IMR-90 (cell line): ENCODE results near the gene PHF21B. TPM values are rescaled to one million over a fixed set of nuclear protein-coding genes. Genes with fewer than 3 reads are reported as not detected.
"Not testable (repeated sequence)": the region's sequence is repeated elsewhere in the genome, so short reads cannot be mapped to it uniquely, and the experiment has no call there.

ENCODE experiments used
- ATAC-seq: fragments of 200-7000 bp; cut with Tn5 transposase; 2 replicates; pipeline ENCODE4 v1.9.1; 2020; ENCODE audit warnings: low read depth, mild to moderate bottlenecking, moderate library complexity
- BruUV-seq: library from RNA; stranded (reverse); fragments of 400-500 nt; replicated peaks from 2 replicates; lab custom pipeline; 2021; lab: Mats Ljungman, UMichigan
- CTCF ChIA-PET: fragments of 300-600 bp; formaldehyde crosslinking; extraction: SDS; loops from one replicate; lab custom pipeline; 2021; ENCODE audit warnings: antibody characterized with exemption; lab: Yijun Ruan, JAX
- POLR2A ChIA-PET: fragments of 300-600 bp; sonication (Branson Sonifier 250); formaldehyde crosslinking; loops from one replicate; lab custom pipeline; 2022; ENCODE audit warnings: antibody characterized with exemption; ENCODE audit not compliant: unreplicated experiment; lab: Charles Lee
- DNase-seq: peaks from one replicate; pipeline ENCODE4 v3.0.0; 2013
- H2AFZ ChIP-seq: replicated peaks from 2 replicates; pipeline ENCODE3; 2013; ENCODE audit warnings: low read length, mild to moderate bottlenecking; ENCODE audit not compliant: poor library complexity
- H2AK5ac ChIP-seq: 2 replicates; pipeline ENCODE4 v1.6.1; 2013; ENCODE audit warnings: low read depth, low read length, inconsistent platforms
- H2AK9ac ChIP-seq: replicated peaks from 2 replicates; pipeline ENCODE3; 2013; ENCODE audit warnings: mild to moderate bottlenecking, low read depth, low read length, moderate library complexity; ENCODE audit not compliant: poor library complexity
- H2BK120ac ChIP-seq: 2 replicates; pipeline ENCODE4 v1.6.1; 2013; ENCODE audit warnings: low read depth, low read length, inconsistent platforms
- H2BK15ac ChIP-seq: 3 replicates; pipeline ENCODE4 v1.6.1; 2013; ENCODE audit warnings: low read depth, low read length, inconsistent platforms
- H2BK20ac ChIP-seq: 2 replicates; pipeline ENCODE4 v1.6.1; 2013; ENCODE audit warnings: low read depth, mild to moderate bottlenecking, inconsistent platforms, low read length, moderate library complexity
- H2BK5ac ChIP-seq: 2 replicates; pipeline ENCODE4 v1.6.1; 2013; ENCODE audit warnings: mild to moderate bottlenecking, low read depth, low read length, inconsistent platforms; ENCODE audit not compliant: poor library complexity, severe bottlenecking
- H3K14ac ChIP-seq: replicated peaks from 2 replicates; pipeline ENCODE4 v1.6.1; 2013; ENCODE audit warnings: low read depth, low read length, inconsistent platforms
- H3K18ac ChIP-seq: 2 replicates; pipeline ENCODE4 v1.6.1; 2013; ENCODE audit warnings: low read depth, low read length, control low read depth
- H3K23ac ChIP-seq: 2 replicates; pipeline ENCODE4 v1.6.1; 2013; ENCODE audit warnings: low read depth, low read length, inconsistent platforms
- H3K27ac ChIP-seq: 2 replicates; pipeline ENCODE4 v1.5.1; 2013; ENCODE audit warnings: mild to moderate bottlenecking, control low read depth, low read length; ENCODE audit not compliant: insufficient read depth
- H3K27me3 ChIP-seq: 2 replicates; pipeline ENCODE4 v1.6.1; 2013; ENCODE audit warnings: low read length; ENCODE audit not compliant: control insufficient read depth, insufficient read depth
- H3K36me3 ChIP-seq: 2 replicates; pipeline ENCODE4 v1.6.1; 2013; ENCODE audit warnings: low read length, mixed read lengths; ENCODE audit not compliant: control insufficient read depth, insufficient read depth
- H3K4ac ChIP-seq: 2 replicates; pipeline ENCODE4 v1.6.1; 2013; ENCODE audit warnings: low read depth, low read length, inconsistent platforms
- H3K4me1 ChIP-seq: 2 replicates; pipeline ENCODE4 v1.6.1; 2013; ENCODE audit warnings: low read length, mixed read lengths; ENCODE audit not compliant: control insufficient read depth, insufficient read depth
- H3K4me2 ChIP-seq: 2 replicates; pipeline ENCODE4 v1.6.1; 2013; ENCODE audit warnings: low read depth, mild to moderate bottlenecking, control low read depth, low read length, moderate library complexity
- H3K4me3 ChIP-seq: 2 replicates; pipeline ENCODE4 v1.5.1; 2013; ENCODE audit warnings: low read depth, mild to moderate bottlenecking, control low read depth, low read length, moderate library complexity; ENCODE audit not compliant: insufficient read depth
- H3K56ac ChIP-seq: 2 replicates; pipeline ENCODE4 v1.6.1; 2013; ENCODE audit warnings: low read length, inconsistent platforms; ENCODE audit not compliant: insufficient read depth; ENCODE audit errors: extremely low read depth
- H3K79me1 ChIP-seq, 2 experiments: 2 replicates each; pipeline ENCODE4 v1.6.1; 2013; ENCODE audit warnings: low read length in 2 of 2, inconsistent platforms in 1 of 2, low read depth in 1 of 2
- H3K9ac ChIP-seq: 2 replicates; pipeline ENCODE4 v1.6.1; 2013; ENCODE audit warnings: low read depth, low read length, control low read depth
- H3K9me1 ChIP-seq: 2 replicates; pipeline ENCODE4 v1.6.1; 2013; ENCODE audit warnings: low read length, inconsistent platforms; ENCODE audit not compliant: insufficient read depth
- H3K9me3 ChIP-seq: 2 replicates; pipeline ENCODE4 v1.6.1; 2013; ENCODE audit warnings: low read length; ENCODE audit not compliant: control insufficient read depth, insufficient read depth
- H4K20me1 ChIP-seq: 2 replicates; pipeline ENCODE4 v1.6.1; 2013; ENCODE audit warnings: low read length, inconsistent platforms; ENCODE audit not compliant: insufficient read depth
- H4K5ac ChIP-seq: 2 replicates; pipeline ENCODE4 v1.6.1; 2013; ENCODE audit warnings: mild to moderate bottlenecking, low read depth, low read length, control low read depth
- H4K8ac ChIP-seq, 2 experiments: 2 replicates each; pipeline ENCODE4 v1.6.1; 2013; ENCODE audit warnings: low read depth in 2 of 2, low read length in 2 of 2, control low read depth in 1 of 2, inconsistent platforms in 1 of 2
- H4K91ac ChIP-seq: 2 replicates; pipeline ENCODE4 v1.6.1; 2013; ENCODE audit warnings: low read depth, low read length, inconsistent platforms; ENCODE audit not compliant: insufficient read depth
- WGBS, 2 experiments: methylation state at CpG; one replicate each; pipeline versions ENCODE4 v1.1.5 to v1.1.7; 2013; ENCODE audit warnings: missing lambda C conversion rate in 2 of 2; ENCODE audit not compliant: insufficient read length in 1 of 2; ENCODE audit errors: extremely low coverage in 2 of 2; 5-methylcytosine and 5-hydroxymethylcytosine counted together
- dilution Hi-C: fragments of 300-500 bp; cut with HindIII; formaldehyde crosslinking; loops from one replicate; pipeline ENCODE4 v1.14.3; 2018; ENCODE audit warnings: low sequenced_read_pairs; ENCODE audit not compliant: unreplicated experiment
- in situ Hi-C: fragments of 300-500 bp; cut with MboI; formaldehyde crosslinking; loops from 3 replicates; pipeline ENCODE4 v1.14.3; 2019; ENCODE audit warnings: low sequenced_read_pairs, inconsistent platforms, mixed read lengths
- intact Hi-C: fragments of 100-400 bp; cut with micrococcal nuclease; formaldehyde crosslinking; loops from 2 replicates; pipeline ENCODE4 v1.10.0; 2022
- polyA plus RNA-seq, 3 experiments: library from polyadenylated mRNA; depleted of rRNA; stranded (reverse); fragments of >200 nt; gene quantifications; 2 replicates each; pipeline ENCODE4 v1.2.3, GENCODE V29; 2012; ENCODE audit warnings: low replicate concordance in 1 of 3
- total RNA-seq: library from RNA; depleted of rRNA; stranded (reverse); fragments of >200 nt; gene quantifications from 2 replicates; pipeline ENCODE4 v1.2.3, GENCODE V29; 2012

The PHF21B gene
- total and polyA plus RNA-seq, 2 of the 4 experiments (the other 2 are of a cell fraction), result 0.02 TPM; not detected in 1

GRCh38 chr22:44921766-44922165 is 88.0 kb downstream of the PHF21B start:
- H3K79me1 ChIP-seq, H4K8ac ChIP-seq, intact Hi-C loops, ATAC-seq, H4K5ac ChIP-seq, H4K20me1 ChIP-seq, H3K4me1 ChIP-seq, H2BK5ac ChIP-seq, in situ Hi-C loops, CTCF ChIA-PET, H3K9me3 ChIP-seq, H3K27me3 ChIP-seq, H2BK15ac ChIP-seq, DNase-seq, H2AFZ ChIP-seq, H2BK120ac ChIP-seq, H2BK20ac ChIP-seq, H3K14ac ChIP-seq, H3K18ac ChIP-seq, H3K56ac ChIP-seq, POLR2A ChIA-PET, H2AK9ac ChIP-seq, H3K4me3 ChIP-seq, H3K36me3 ChIP-seq, H2AK5ac ChIP-seq, H3K9ac ChIP-seq, dilution Hi-C loops, BruUV-seq, H4K91ac ChIP-seq, H3K23ac ChIP-seq, H3K27ac ChIP-seq, H3K4ac ChIP-seq, H3K9me1 ChIP-seq, H3K4me2 ChIP-seq: not testable (repeated sequence)
- no CpG with 5 or more reads among the region's 11 CpGs for WGBS, 2 experiments
